Inflammatory macrophage (primary cell): ENCODE measurements around the gene FREM3.
"Not testable (repeated sequence)": the region's sequence is repeated elsewhere in the genome, so short reads cannot be mapped to it uniquely, and the experiment has no call there.

ENCODE experiments used
- DNase-seq, 2 donors: peaks; one replicate each; pipeline ENCODE4 v3.0.0-alpha.2; 2020 to 2022
- total RNA-seq, 18 experiments: gene quantifications; one replicate each; lab custom pipeline; 2026; ENCODE audit warnings: mixed read lengths in 6 of 18, inconsistent platforms in 2 of 18; lab: John Stamatoyannopoulos, UW

Gene FREM3
- 0 to 0.10 (median 0) reads per million in 18 experiments for total RNA-seq

- no peak for DNase-seq
Observed at GRCh38 chr4:143700416-143701352, at the start of gene FREM3. Gene FREM3, minus strand, starts transcription at chr4:143700675. Its CDS starts 0 bp downstream, at chr4:143700675.

GRCh38 chr4:143745874-143746273 is 45.4 kb upstream of the FREM3 start:
- DNase-seq, result no peak

DNA sequence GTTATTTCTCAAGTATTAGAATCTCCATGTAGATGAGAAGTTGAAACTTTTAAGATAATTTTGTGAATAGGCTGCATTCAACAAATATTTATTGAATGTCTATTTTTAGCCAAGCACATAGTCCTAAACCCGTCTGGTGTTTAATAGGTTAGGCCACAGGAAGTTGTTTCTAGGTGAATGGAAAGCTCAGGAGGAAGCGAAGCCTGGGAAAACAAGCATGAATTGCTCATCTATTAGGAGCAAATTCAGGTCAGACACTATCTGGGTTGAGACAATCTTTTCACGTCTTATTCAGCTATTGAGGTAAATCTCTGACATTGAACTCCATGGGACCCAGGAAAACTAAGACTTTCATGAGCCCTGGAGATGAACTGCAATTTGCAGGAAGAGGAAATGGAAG is 43.1 kb upstream of the FREM3 start:
- DNase-seq, result no peak

GRCh38 chr4:143742834-143743233 is 42.4 kb upstream of the FREM3 start:
- no peak for DNase-seq

DNA sequence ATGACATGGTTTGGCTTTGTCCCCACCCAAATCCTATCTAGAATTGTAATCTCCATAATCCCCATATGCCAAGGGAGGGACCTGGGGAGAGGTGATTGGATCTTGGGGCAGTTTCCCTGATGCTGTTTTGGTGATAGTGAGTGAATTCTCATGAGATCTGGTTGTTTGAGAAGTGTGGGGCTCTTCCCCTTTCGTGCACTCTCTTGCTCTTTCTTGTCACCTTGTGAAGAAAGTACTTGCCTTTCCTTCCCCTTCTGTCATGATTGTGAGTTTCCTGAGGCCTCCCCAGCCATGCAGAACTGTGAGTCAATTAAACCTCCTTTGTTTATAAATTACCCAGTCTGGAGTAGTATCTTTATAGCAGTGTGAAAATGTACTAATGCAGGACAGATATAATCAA is 36.4 kb upstream of the FREM3 start:
- no peak for DNase-seq

GRCh38 chr4:143736061-143736460 is 35.6 kb upstream of the FREM3 start:
- not testable (repeated sequence) for DNase-seq

DNA sequence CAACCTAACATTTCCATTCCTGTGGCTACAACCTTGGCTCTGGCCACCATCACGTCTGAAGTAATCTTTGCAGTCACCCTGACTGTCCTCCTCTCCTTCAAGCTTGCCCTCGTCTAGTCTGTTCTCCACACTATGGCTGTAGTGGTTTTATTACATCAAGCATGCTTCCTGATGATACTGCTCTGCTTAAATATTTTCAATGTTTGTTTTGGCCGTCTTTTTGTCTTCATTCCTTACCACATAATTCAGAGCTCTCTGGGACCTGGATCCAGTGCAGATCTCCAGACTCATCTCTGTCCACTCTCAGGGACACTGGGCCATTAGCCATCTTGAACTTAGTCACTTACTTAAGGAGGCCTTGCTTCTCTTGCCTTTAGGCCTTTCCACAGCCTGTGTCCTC is 27.7 kb upstream of the FREM3 start:
- DNase-seq, result no peak

- DNase-seq, result no peak
Observed at GRCh38 chr4:143726714-143727113, 26.2 kb upstream of the FREM3 start.

DNA sequence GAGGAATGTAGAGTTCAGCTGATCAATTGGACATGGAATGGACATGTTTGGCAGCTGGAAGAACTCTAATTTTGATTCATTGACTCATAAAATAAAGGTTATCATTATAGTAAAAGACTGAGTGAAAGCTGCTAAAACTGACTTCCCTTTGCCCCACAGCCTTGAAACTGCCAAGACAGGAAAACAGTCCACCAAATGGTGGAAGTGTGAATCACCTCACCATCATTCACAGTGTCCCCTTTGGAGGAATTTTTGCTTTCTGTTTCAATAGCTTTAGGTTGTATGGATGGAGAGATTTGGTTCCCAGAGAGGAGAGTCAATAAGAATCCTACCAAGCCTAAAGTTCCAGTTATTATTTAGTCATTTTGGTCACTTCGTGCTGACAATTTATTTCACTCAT is 20.8 kb upstream of the FREM3 start:
- DNase-seq, result no peak

GRCh38 chr4:143718748-143719147 is 18.3 kb upstream of the FREM3 start:
- not testable (repeated sequence) for DNase-seq

DNA sequence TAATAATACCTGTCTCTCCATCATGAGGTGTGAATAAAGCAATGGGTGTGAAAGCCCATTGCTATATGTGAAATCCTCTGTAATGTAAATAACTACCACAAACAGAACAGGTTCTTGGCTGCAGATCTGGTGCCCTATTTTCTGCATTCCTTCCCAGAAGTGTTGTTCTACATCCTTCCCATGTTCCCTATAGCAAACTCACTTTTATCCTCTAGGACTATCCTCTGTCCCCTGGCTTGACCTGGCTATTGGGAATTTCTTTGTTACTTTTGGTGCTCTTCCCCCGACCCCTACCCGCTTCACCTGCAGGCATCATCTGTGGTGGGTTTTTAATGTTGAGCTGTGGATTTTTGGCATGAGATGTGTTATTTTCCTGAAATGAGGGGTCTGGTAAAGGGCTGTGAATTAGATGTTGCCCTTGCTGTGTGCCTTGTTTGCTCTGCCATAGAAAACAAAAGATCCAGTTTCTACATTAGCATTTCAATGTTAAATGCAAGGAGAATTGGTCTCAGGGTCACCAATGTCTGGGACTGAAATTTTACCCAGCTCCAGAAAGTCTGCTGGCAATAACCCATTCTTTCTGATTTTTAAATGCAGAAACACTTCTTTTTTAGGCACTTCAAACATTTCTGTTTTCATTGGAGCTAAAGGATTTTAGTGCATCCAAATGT is 13.6 kb upstream of the FREM3 start:
- DNase-seq, result no peak

GRCh38 chr4:143713553-143713952 is 13.1 kb upstream of the FREM3 start:
- no peak for DNase-seq

DNA sequence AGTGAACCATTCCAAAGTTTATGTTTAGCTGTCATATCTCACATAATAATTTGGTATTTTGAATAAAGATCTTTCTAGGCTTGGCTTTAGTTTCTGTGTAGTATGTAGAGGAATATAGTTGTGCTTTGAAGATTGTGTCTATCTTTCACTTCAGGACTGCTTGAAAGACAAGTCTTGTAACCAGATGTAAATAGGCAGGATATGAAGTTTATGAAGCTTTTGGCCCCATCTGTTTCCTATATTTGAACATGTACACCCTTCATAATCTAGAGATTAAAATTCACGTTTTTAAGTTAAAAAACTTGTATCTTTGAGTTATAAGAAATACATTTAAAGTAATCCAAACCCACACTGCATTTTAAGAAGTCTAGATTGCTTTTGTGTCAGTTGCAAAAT is 11.7 kb upstream of the FREM3 start:
- no peak for DNase-seq

GRCh38 chr4:143711543-143712154 is 11.2 kb upstream of the FREM3 start:
- no peak for DNase-seq

- DNase-seq, result no peak
Observed at GRCh38 chr4:143701365-143701764, 890 bp upstream of the FREM3 start.

DNA sequence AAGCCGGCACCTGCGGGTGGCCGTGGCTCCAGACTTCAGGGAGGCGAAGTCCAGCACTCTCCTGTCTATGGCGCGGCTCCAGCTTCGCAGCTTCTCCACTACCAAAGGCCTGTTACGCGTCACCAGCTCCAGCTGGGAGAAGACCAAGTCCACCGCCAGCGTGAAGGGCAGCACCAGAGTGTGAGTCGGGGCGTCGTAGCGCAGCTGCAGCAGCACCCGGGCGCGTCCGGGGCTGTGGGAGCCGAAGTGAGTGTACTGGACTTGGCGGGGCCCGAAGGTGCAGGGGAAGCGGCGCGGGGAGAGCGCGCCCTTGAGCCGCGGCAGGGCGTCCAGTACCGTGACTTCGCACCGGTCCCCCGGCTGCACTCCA is 444 bp downstream of the FREM3 start:
- DNase-seq, result no peak

- no peak for DNase-seq
Observed at GRCh38 chr4:143699331-143700045, 987 bp downstream of the FREM3 start.

- DNase-seq, result no peak
Observed at GRCh38 chr4:143693856-143694255, 6.6 kb downstream of the FREM3 start.

DNA sequence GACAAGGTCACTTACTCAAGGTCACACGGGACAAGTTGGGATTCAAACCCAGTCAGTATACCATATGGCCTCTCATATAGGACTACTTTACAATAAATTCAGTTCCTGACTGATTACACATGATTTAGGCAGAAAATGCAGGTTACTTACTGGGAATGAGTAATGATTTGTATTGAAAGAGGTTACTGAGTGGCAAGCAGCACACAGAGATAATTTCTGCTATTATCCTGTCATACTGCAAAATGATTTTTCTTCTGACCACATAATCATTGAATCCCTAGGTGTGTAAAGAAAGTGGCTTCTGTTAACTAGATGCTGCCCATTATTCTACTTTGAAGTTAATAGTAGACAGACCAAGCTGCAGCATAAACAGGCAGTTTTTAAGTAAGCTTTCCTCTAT is 8.2 kb downstream of the FREM3 start:
- no peak for DNase-seq

GRCh38 chr4:143679434-143679833 is 21.0 kb downstream of the FREM3 start:
- no peak for DNase-seq

DNA sequence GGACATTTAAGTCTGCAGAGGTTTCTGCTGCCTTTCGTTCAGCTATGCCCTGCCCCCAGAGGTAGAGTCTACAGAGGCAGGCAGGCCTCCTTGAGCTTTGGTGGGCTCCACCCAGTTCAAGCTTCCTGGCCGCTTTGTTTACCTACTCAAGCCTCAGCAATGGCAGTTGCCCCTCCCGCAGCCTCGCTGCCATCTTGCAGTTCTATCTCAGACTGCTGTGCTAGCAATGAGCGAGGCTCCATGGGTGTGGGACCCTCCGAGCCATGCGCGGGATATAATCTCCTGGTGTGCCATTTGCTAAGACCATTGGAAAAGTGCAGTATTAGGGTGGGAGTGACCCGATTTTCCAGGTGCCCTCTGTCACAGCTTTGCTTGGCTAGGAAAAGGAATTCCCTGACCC is 26.8 kb downstream of the FREM3 start:
- not testable (repeated sequence) for DNase-seq

- no peak for DNase-seq
Observed at GRCh38 chr4:143668930-143669552, 31.4 kb downstream of the FREM3 start.
